ENCODE data around the gene GRK4.
"Not testable (repeated sequence)": the region's sequence is repeated elsewhere in the genome, so short reads cannot be mapped to it uniquely, and the experiment has no call there.

- not testable (repeated sequence) for TF ChIP-seq CTCF (conservative IDR thresholded peaks at IDR 0.05; ENCODE audit: low read length); EZH2phosphoT487 (IDR thresholded peaks at IDR 0.05; ENCODE audit: borderline replicate concordance)
Measured at GRCh38 chr4:3051141-3051897, 87.9 kb downstream of the GRK4 start.

Measured in Loucy (cell line).